Upper lobe of right lung (tissue), 1 donor: ENCODE data around the gene PCA3. TPM values are rescaled to one million over a fixed set of nuclear protein-coding genes. Genes with fewer than 3 reads are reported as not detected.

Experiments used
- ATAC-seq: fragments of 200-7000 bp; cut with Tn5 transposase; one replicate; pipeline ENCODE4 v1.9.1; 2020; ENCODE audit warnings: mild to moderate bottlenecking, moderate library complexity
- DNase-seq: peaks from one replicate; pipeline ENCODE4 v3.0.0-alpha.2; 2020
- H3K27ac ChIP-seq: fragments of 200-600 bp; one replicate; pipeline ENCODE4 v1.8.0; 2022
- H3K27me3 ChIP-seq: fragments of 200-600 bp; one replicate; pipeline ENCODE4 v1.8.0; 2022; ENCODE audit warnings: mild to moderate bottlenecking
- H3K36me3 ChIP-seq: fragments of 200-600 bp; one replicate; pipeline ENCODE4 v1.8.0; 2022
- H3K4me1 ChIP-seq: fragments of 200-600 bp; one replicate; pipeline ENCODE4 v1.8.0; 2022
- H3K4me3 ChIP-seq: fragments of 200-600 bp; one replicate; pipeline ENCODE4 v1.8.0; 2022; ENCODE audit warnings: mild to moderate bottlenecking
- H3K9me3 ChIP-seq: fragments of 200-600 bp; one replicate; pipeline ENCODE4 v1.8.0; 2022
- CTCF ChIP-seq: fragments of 200-600 bp; IDR thresholded peaks from one replicate; pipeline ENCODE4 v1.8.0; 2022; ENCODE audit warnings: antibody characterized with exemption
- intact Hi-C: fragments of 100-400 bp; cut with DNase I; formaldehyde crosslinking; loops from one replicate; pipeline ENCODE4 v1.11.0; 2022
- total RNA-seq: library from RNA; stranded (reverse); fragmentation: NEBNext Ultra II Directional; extraction: Animal tissue kit (Norgen Biotek cat#: 25700); gene quantifications from one replicate; pipeline ENCODE4 v1.2.1, GENCODE V29; 2021
- donor health status: DM: no; HTN: yes; CAD: no; lungs with severe emphysema.

PCA3 gene
- total RNA-seq, 1 donor from 2014 or later, result not detected

- Histone ChIP-seq H3K27me3 (peaks cover 3% of the 10 kb centered on the region), H3K27ac (no peak overlapping the region), H3K36me3 (no peaks in the 10 kb centered on the region), H3K9me3 (no peaks in the 10 kb centered on the region), H3K4me1 (no peaks in the 10 kb centered on the region), H3K4me3 (no peak overlapping the region)
- no peak for TF ChIP-seq CTCF
- no peak for ATAC-seq
- DNase-seq, result no peak
- intact Hi-C loops, result no loop called here
Observed at GRCh38 chr9:76766126-76766525, 1.9 kb downstream of the PCA3 start.

- Histone ChIP-seq H3K27ac (no peak overlapping the region), H3K4me1 (no peaks in the 10 kb centered on the region), H3K27me3 (peaks cover 3% of the 10 kb centered on the region), H3K36me3 (no peaks in the 10 kb centered on the region), H3K4me3 (no peak overlapping the region), H3K9me3 (no peaks in the 10 kb centered on the region)
- intact Hi-C loops, result no loop called here
- ATAC-seq (no peak), DNase-seq (no peak)
- no peak for TF ChIP-seq CTCF
Observed at GRCh38 chr9:76772686-76773445, 8.6 kb downstream of the PCA3 start.

DNA sequence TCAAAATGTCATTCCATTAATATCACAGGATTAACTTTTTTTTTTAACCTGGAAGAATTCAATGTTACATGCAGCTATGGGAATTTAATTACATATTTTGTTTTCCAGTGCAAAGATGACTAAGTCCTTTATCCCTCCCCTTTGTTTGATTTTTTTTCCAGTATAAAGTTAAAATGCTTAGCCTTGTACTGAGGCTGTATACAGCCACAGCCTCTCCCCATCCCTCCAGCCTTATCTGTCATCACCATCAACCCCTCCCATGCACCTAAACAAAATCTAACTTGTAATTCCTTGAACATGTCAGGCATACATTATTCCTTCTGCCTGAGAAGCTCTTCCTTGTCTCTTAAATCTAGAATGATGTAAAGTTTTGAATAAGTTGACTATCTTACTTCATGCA lies 20.6 kb downstream of the PCA3 start:
- Histone ChIP-seq H3K4me1 (no peaks in the 10 kb centered on the region), H3K27ac (no peak overlapping the region), H3K27me3 (no peaks in the 10 kb centered on the region), H3K36me3 (no peaks in the 10 kb centered on the region), H3K4me3 (no peak overlapping the region), H3K9me3 (no peaks in the 10 kb centered on the region)
- DNase-seq, result no peak
- TF ChIP-seq CTCF, result no peak
- intact Hi-C loops, result no loop called here
- no peak for ATAC-seq

GRCh38 chr9:76785501-76785900 lies 21.3 kb downstream of the PCA3 start:
- Histone ChIP-seq H3K27me3 (no peaks in the 10 kb centered on the region), H3K4me3 (no peak overlapping the region), H3K9me3 (no peaks in the 10 kb centered on the region), H3K27ac (no peak overlapping the region), H3K4me1 (no peaks in the 10 kb centered on the region), H3K36me3 (no peaks in the 10 kb centered on the region)
- intact Hi-C loops, result no loop called here
- peak; percentile 60 for ATAC-seq
- no peak for DNase-seq
- TF ChIP-seq CTCF, result no peak

- DNase-seq (no peak), ATAC-seq (peak; percentile 39)
- H3K9me3 ChIP-seq, result no peaks in the 10 kb centered on the region
- intact Hi-C loops, result no loop called here
- no peak overlapping the region for H3K27ac ChIP-seq
- TF ChIP-seq CTCF, result no peak
- H3K4me1 ChIP-seq, result no peaks in the 10 kb centered on the region
- no peaks in the 10 kb centered on the region for H3K27me3 ChIP-seq
- H3K4me3 ChIP-seq, result no peak overlapping the region
- no peaks in the 10 kb centered on the region for H3K36me3 ChIP-seq
Observed at GRCh38 chr9:76787677-76788076, 23.4 kb downstream of the PCA3 start.

- intact Hi-C loops, result no loop called here
- no peaks in the 10 kb centered on the region for H3K27me3 ChIP-seq
- H3K4me1 ChIP-seq, result no peaks in the 10 kb centered on the region
- H3K27ac ChIP-seq, result no peak overlapping the region
- H3K9me3 ChIP-seq, result no peaks in the 10 kb centered on the region
- no peak for TF ChIP-seq CTCF
- ATAC-seq (no peak), DNase-seq (no peak)
- H3K4me3 ChIP-seq, result no peak overlapping the region
- H3K36me3 ChIP-seq, result no peaks in the 10 kb centered on the region
Observed at GRCh38 chr9:76789840-76790239, 25.6 kb downstream of the PCA3 start.
